Esophagus muscularis mucosa (tissue), 4 donors: Measurements from ENCODE around the gene PDHX.

ENCODE experiments used
- EP300 ChIP-seq: sonication (generic); formaldehyde crosslinking; IDR thresholded peaks from one replicate; pipeline ENCODE4 v1.6.1; 2017; ENCODE audit warnings: antibody characterized with exemption
- POLR2A ChIP-seq: fragments of 450-650 bp; IDR thresholded peaks from one replicate; pipeline ENCODE4 v1.6.1; 2017; ENCODE audit warnings: antibody characterized with exemption, moderate library complexity, mild to moderate bottlenecking, low read depth
- POLR2AphosphoS5 ChIP-seq, 2 donors: sonication (generic); formaldehyde crosslinking; IDR thresholded peaks; one replicate each; pipeline ENCODE4 v1.6.1; 2017; ENCODE audit warnings: antibody characterized with exemption in 2 of 2
- TF ChIP-seq, protein P1 (sequence below), 3 experiments: fragments of 200-600 bp in 2 of 3; fragments of 450-650 bp in 1 of 3; sonication (generic) in 2 of 3; IDR thresholded peaks; one replicate each; pipeline ENCODE4 v1.5.1; 2017 to 2019; ENCODE audit warnings: antibody characterized with exemption in 3 of 3, mild to moderate bottlenecking in 2 of 3, moderate library complexity in 1 of 3

DNA sequence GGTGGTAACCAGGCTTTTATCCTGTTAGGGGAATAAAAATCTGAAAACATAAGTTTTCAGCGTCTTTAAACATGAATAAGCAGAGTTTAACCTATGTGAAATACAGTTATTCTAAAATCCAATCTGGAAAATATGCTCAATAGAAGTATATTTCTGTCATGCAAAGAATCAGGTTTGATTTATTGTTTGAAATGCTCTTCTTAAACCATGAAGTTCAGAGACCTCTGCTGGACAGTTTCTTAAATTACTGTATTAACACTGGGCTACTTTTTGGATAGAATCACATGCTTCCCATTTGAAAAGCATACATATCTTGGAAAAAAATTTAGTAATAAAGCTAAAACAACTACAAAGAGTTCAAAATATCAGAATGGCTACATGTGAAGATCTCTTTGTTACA is 25.6 kb upstream of the PDHX start:
- TF ChIP-seq POLR2AphosphoS5 (IDR thresholded peaks at IDR 0.05): no peak
- TF ChIP-seq, protein P1, sequence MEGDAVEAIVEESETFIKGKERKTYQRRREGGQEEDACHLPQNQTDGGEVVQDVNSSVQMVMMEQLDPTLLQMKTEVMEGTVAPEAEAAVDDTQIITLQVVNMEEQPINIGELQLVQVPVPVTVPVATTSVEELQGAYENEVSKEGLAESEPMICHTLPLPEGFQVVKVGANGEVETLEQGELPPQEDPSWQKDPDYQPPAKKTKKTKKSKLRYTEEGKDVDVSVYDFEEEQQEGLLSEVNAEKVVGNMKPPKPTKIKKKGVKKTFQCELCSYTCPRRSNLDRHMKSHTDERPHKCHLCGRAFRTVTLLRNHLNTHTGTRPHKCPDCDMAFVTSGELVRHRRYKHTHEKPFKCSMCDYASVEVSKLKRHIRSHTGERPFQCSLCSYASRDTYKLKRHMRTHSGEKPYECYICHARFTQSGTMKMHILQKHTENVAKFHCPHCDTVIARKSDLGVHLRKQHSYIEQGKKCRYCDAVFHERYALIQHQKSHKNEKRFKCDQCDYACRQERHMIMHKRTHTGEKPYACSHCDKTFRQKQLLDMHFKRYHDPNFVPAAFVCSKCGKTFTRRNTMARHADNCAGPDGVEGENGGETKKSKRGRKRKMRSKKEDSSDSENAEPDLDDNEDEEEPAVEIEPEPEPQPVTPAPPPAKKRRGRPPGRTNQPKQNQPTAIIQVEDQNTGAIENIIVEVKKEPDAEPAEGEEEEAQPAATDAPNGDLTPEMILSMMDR (IDR thresholded peaks at IDR 0.05): peak; percentile 29 to 39 (median 34)
- TF ChIP-seq EP300: no peak
- TF ChIP-seq POLR2A: no peak
